ENCODE results near the gene ARGFX. TPM values are rescaled to one million over a fixed set of nuclear protein-coding genes. Genes with fewer than 3 reads are reported as not detected.
A peak's percentile ranks its signal among the peaks of the same experiment; 100 is the strongest.

Gene ARGFX
- total and polyA plus RNA-seq, 2 experiments from 2014 or later: not detected

- Histone ChIP-seq H3K36me3 (ENCODE audit: insufficient read depth) (no peaks in the 10 kb centered on the region), H3K27me3 (ENCODE audit: insufficient read depth) (no peaks in the 10 kb centered on the region), H3K79me2 (replicated peaks; ENCODE audit: insufficient read depth) (no peaks in the 10 kb centered on the region), H3K27ac (ENCODE audit: low read depth) (no peak overlapping the region), H4K20me1 (replicated peaks; ENCODE audit: insufficient read depth) (no peaks in the 10 kb centered on the region), H3K9me2 (ENCODE audit: insufficient read depth) (no peaks in the 10 kb centered on the region), H3K4me1 (ENCODE audit: insufficient read depth) (peaks cover 5% of the 10 kb centered on the region; the same call in 1 of the 2 replicates), H3K4me3 (no peak overlapping the region), H3K4me2 (no peak overlapping the region), H2AFZ (peak overlapping the region; percentile 53), H3F3A (replicated peaks; ENCODE audit: low read depth) (no peaks in the 10 kb centered on the region)
- peaks cover 13% of the 10 kb centered on the region; the same call in 2 of the 3 replicates for H3K4me1 Mint-ChIP-seq
- H3K9me3 Mint-ChIP-seq: peaks cover 13% of the 10 kb centered on the region; the same call in 2 of the 3 replicates
- peaks cover 9% of the 10 kb centered on the region; the same call in 2 of the 3 replicates for H3K36me3 Mint-ChIP-seq (ENCODE audit: low read depth)
- TF ChIP-seq ZNF331 (CRISPR knock-in tag; IDR thresholded peaks at IDR 0.05; ENCODE audit: low read depth): no peak
- TF ChIP-seq ZNF462 (CRISPR knock-in tag; IDR thresholded peaks at IDR 0.05): no peak
- TF ChIP-seq REST (IDR thresholded peaks at IDR 0.05; ENCODE audit: unreplicated experiment): no peak
- TF ChIP-seq CREB1 (CRISPR knock-in tag; IDR thresholded peaks at IDR 0.05; ENCODE audit: low read depth): no peak
- TF ChIP-seq CTCF (conservative IDR thresholded peaks at IDR 0.05; ENCODE audit: low read depth in 2 of 2): no peak
- no peak for TF ChIP-seq EZH2phosphoT487 (IDR thresholded peaks at IDR 0.05; ENCODE audit: unreplicated experiment)
- no peak for TF ChIP-seq POLR2AphosphoS5 (IDR thresholded peaks at IDR 0.05; ENCODE audit: low read depth)
- no peak for TF ChIP-seq EZH2 (IDR thresholded peaks at IDR 0.05; ENCODE audit: low read depth, unreplicated experiment)
- no peak for TF ChIP-seq NANOG (IDR thresholded peaks at IDR 0.05; ENCODE audit: borderline replicate concordance)
- no peak overlapping the region for H3K27ac Mint-ChIP-seq
- no peak overlapping the region for H3K4me3 Mint-ChIP-seq
- ATAC-seq: no peak
- DNase-seq (ENCODE audit: low spot score): no peak
- H3K27me3 Mint-ChIP-seq (ENCODE audit: insufficient read depth, low read depth, poor library complexity): peaks cover 2% of the 10 kb centered on the region
Measured at GRCh38 chr3:121552797-121553196, 15.0 kb upstream of the ARGFX start.
